ENCODE results near the gene KCNH6.

Gene KCNH6

GRCh38 chr17:63534816-63535455 is 11.8 kb downstream of the KCNH6 start:
- DNase-seq, result no peak

GRCh38 chr17:63535640-63536039 is 12.5 kb downstream of the KCNH6 start:
- DNase-seq, result no peak

GRCh38 chr17:63537001-63537400 is 13.8 kb downstream of the KCNH6 start:
- DNase-seq, result no peak

- no peak for DNase-seq
These were observed 15.0 kb downstream of the KCNH6 start for GRCh38 chr17:63537991-63538692.

GRCh38 chr17:63538693-63539595 is 15.8 kb downstream of the KCNH6 start:
- no peak for DNase-seq

GRCh38 chr17:63540590-63540989 is 17.4 kb downstream of the KCNH6 start:
- DNase-seq, result no peak

GRCh38 chr17:63542218-63542545 is 19.0 kb downstream of the KCNH6 start:
- no peak for DNase-seq

GRCh38 chr17:63542942-63543821 is 20.0 kb downstream of the KCNH6 start:
- DNase-seq, result no peak

- DNase-seq, result no peak
These were observed 20.8 kb downstream of the KCNH6 start for GRCh38 chr17:63543822-63544420.

- DNase-seq, result no peak
These were observed 21.5 kb downstream of the KCNH6 start for GRCh38 chr17:63544467-63545301.

- no peak for DNase-seq
These were observed 23.3 kb downstream of the KCNH6 start for GRCh38 chr17:63546308-63547082.

GRCh38 chr17:63547083-63547523 is 23.9 kb downstream of the KCNH6 start:
- no peak for DNase-seq

GRCh38 chr17:63549289-63549945 is 26.3 kb downstream of the KCNH6 start:
- DNase-seq, result no peak

GRCh38 chr17:63549946-63550816 is 27.0 kb downstream of the KCNH6 start, which contains the start of gene DCAF7:
TSS of gene DCAF7 (plus strand) at chr17:63550477. CDS start at chr17:63550678, 201 bp downstream.
- peak; percentile 99 to 100 for DNase-seq

GRCh38 chr17:63550817-63551639 is 27.9 kb downstream of the KCNH6 start:
- peak; percentile 4 to 5 for DNase-seq

GRCh38 chr17:63552211-63552610 is 29.1 kb downstream of the KCNH6 start:
- no peak for DNase-seq

GRCh38 chr17:63555500-63556156 is 32.5 kb downstream of the KCNH6 start:
- no peak for DNase-seq
